Mammary microvascular endothelial cell (primary cell): ENCODE measurements around the gene POU5F1. TPM values are rescaled to one million over a fixed set of nuclear protein-coding genes. Genes with fewer than 3 reads are reported as not detected.

Experiments
- total RNA-seq: library from RNA; depleted of rRNA; stranded (reverse); fragments of >200 nt; gene quantifications from 2 replicates; pipeline ENCODE4 v1.2.3, GENCODE V29; 2015

POU5F1 gene
- total RNA-seq: 1.3 TPM in 1 of 2 replicates, not detected in the other

GRCh38 chr6:31170600-31170881 lies at the start of gene POU5F1:
Gene POU5F1, minus strand, starts transcription at chr6:31170682. Its CDS starts 62 bp downstream, at chr6:31170620.

GRCh38 chr6:31158140-31158862 lies 12.2 kb downstream of the POU5F1 start, which contains the start of gene TCF19:
Gene TCF19, plus strand, starts transcription at chr6:31158589. Its CDS starts 881 bp downstream, at chr6:31159470.

GRCh38 chr6:31157513-31158139 lies 12.9 kb downstream of the POU5F1 start, which contains the start of gene CCHCR1:
Gene CCHCR1, minus strand, starts transcription at chr6:31157802. Its CDS starts 202 bp downstream, at chr6:31157600.

GRCh38 chr6:31138982-31139381 lies 31.5 kb downstream of the POU5F1 start, which contains the start of gene PSORS1C2:
Gene PSORS1C2, minus strand, starts transcription at chr6:31139066. Its CDS starts 40 bp downstream, at chr6:31139026.

GRCh38 chr6:31120151-31120915 lies 50.1 kb downstream of the POU5F1 start, which contains the start of gene CDSN:
Gene CDSN, minus strand, starts transcription at chr6:31120446. Its CDS starts 27 bp downstream, at chr6:31120419.

GRCh38 chr6:31114541-31114878 lies 56.0 kb downstream of the POU5F1 start, which contains the start of gene PSORS1C1:
Gene PSORS1C1, plus strand, starts transcription at chr6:31114800. Its CDS starts 14,833 bp downstream, at chr6:31129633.

Other genes starting within 250 kb of the POU5F1 start
- not detected in 2 replicates for gene SFTA2, start 238.5 kb downstream of the POU5F1 start, total RNA-seq
- 0.07 TPM in 1 of 2 replicates, not detected in the other for gene MUCL3, start 229.7 kb downstream of the POU5F1 start, total RNA-seq
- gene MUC21, start 187.0 kb downstream of the POU5F1 start, total RNA-seq: not detected in 2 replicates
- gene MUC22, start 160.2 kb downstream of the POU5F1 start, total RNA-seq: not detected in 2 replicates
- gene C6orf15, start 58.1 kb downstream of the POU5F1 start, total RNA-seq: not detected in 2 replicates
- gene PSORS1C1, start 55.9 kb downstream of the POU5F1 start, total RNA-seq: 2.1 and 2.7 TPM in 2 replicates
- not detected in 2 replicates for gene CDSN, start 50.2 kb downstream of the POU5F1 start, total RNA-seq
- gene PSORS1C2, start 31.6 kb downstream of the POU5F1 start, total RNA-seq: not detected in 2 replicates
- 16.7 and 23.1 TPM in 2 replicates for gene CCHCR1, start 12.9 kb downstream of the POU5F1 start, total RNA-seq
- 49.8 and 50.2 TPM in 2 replicates for gene TCF19, start 12.1 kb downstream of the POU5F1 start, total RNA-seq
- 389 and 466 TPM in 2 replicates for gene HLA-C, start 101.4 kb upstream of the POU5F1 start, total RNA-seq
- 1,271 and 2,245 TPM in 2 replicates for gene HLA-B, start 186.5 kb upstream of the POU5F1 start, total RNA-seq
- 4.7 and 5.2 TPM in 2 replicates for gene MICA, start 232.9 kb upstream of the POU5F1 start, total RNA-seq